Stomach (tissue), 4 donors: ENCODE measurements around the gene RC3H2.

ENCODE experiments used
- EP300 ChIP-seq: sonication (generic); formaldehyde crosslinking; IDR thresholded peaks from one replicate; pipeline ENCODE4 v1.6.1; 2017; ENCODE audit warnings: antibody characterized with exemption
- POLR2A ChIP-seq, 4 donors: fragments of 450-650 bp; IDR thresholded peaks; one replicate each; pipeline ENCODE4 v1.6.1; 2016; ENCODE audit warnings: antibody characterized with exemption in 4 of 4, control low read depth in 2 of 4, mild to moderate bottlenecking in 1 of 4, moderate library complexity in 1 of 4
- POLR2AphosphoS5 ChIP-seq, 3 donors: sonication (generic); formaldehyde crosslinking; IDR thresholded peaks; one replicate each; pipeline ENCODE4 v1.6.1; 2016; ENCODE audit warnings: antibody characterized with exemption in 3 of 3
- TF ChIP-seq, protein P1 (sequence below), 7 experiments: fragments of 450-650 bp in 4 of 7; fragments of 200-600 bp in 3 of 7; sonication (generic) in 3 of 7; IDR thresholded peaks; one replicate each; pipeline ENCODE4 v1.5.1; 2016 to 2019; ENCODE audit warnings: antibody characterized with exemption in 7 of 7, control low read depth in 2 of 7, mild to moderate bottlenecking in 1 of 7

DNA sequence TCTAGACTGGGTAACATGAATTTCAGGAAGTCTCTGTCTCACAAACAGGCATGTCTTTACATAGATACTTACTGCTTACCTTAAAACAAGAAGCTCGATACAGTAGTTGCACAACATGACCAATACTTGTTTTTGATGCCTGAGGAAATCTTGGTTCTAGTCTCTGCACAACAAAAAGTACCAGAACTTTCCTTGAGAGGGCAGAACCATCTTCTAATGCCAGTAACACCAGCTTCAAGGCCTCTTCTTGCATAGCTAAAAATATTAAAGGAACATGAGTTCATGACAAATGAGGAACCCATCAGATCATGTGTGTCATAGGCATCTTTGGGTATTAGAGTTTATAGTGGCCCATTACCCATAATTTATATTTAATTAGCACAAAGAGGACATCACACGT lies 22.0 kb downstream of the RC3H2 start:
- TF ChIP-seq, protein P1, sequence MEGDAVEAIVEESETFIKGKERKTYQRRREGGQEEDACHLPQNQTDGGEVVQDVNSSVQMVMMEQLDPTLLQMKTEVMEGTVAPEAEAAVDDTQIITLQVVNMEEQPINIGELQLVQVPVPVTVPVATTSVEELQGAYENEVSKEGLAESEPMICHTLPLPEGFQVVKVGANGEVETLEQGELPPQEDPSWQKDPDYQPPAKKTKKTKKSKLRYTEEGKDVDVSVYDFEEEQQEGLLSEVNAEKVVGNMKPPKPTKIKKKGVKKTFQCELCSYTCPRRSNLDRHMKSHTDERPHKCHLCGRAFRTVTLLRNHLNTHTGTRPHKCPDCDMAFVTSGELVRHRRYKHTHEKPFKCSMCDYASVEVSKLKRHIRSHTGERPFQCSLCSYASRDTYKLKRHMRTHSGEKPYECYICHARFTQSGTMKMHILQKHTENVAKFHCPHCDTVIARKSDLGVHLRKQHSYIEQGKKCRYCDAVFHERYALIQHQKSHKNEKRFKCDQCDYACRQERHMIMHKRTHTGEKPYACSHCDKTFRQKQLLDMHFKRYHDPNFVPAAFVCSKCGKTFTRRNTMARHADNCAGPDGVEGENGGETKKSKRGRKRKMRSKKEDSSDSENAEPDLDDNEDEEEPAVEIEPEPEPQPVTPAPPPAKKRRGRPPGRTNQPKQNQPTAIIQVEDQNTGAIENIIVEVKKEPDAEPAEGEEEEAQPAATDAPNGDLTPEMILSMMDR (IDR thresholded peaks at IDR 0.05), result no peak
- no peak for TF ChIP-seq EP300
- TF ChIP-seq POLR2A (IDR thresholded peaks at IDR 0.05), result no peak
- no peak for TF ChIP-seq POLR2AphosphoS5 (IDR thresholded peaks at IDR 0.05)
